Left colon (tissue), 2 donors: ENCODE results near the gene ZNF454. TPM values are rescaled to one million over a fixed set of nuclear protein-coding genes. Genes with fewer than 3 reads are reported as not detected.

Experiments used
- ATAC-seq: fragments of 200-7000 bp; cut with Tn5 transposase; one replicate; pipeline ENCODE4 v1.9.1; 2020; ENCODE audit warnings: mild to moderate bottlenecking, moderate library complexity
- DNase-seq, 2 donors: peaks; one replicate each; pipeline ENCODE4 v3.0.0-alpha.2; 2020
- intact Hi-C, 2 donors: fragments of 100-400 bp; cut with DNase I in 1 of 2; cut with micrococcal nuclease in 1 of 2; formaldehyde crosslinking; loops; one replicate each; pipeline versions ENCODE4 v1.11.2 to v1.14.0; 2022; cut with DNase I, micrococcal nuclease
- total RNA-seq, 2 donors: library from RNA; stranded (reverse); fragmentation: NEBNext Ultra II Directional; extraction: Animal tissue kit (Norgen Biotek cat#: 25700); gene quantifications; one replicate each; pipeline ENCODE4 v1.2.1, GENCODE V29; 2021
- donor health status: DM: no; HTN: no; CAD: no.
- donor health status: DM: yes; HTN: yes; CAD: no.

The ZNF454 gene
- total RNA-seq, 2 donors from 2014 or later = 0.70 to 1.3 TPM

- DNase-seq (no peak), ATAC-seq (no peak)
- intact Hi-C loops = no loop called here
These were observed 50.5 kb downstream of the ZNF454 start for GRCh38 chr5:178991190-178992145.

- ATAC-seq (no peak), DNase-seq (no peak)
- intact Hi-C loops = no loop called here
These were observed 51.4 kb downstream of the ZNF454 start for GRCh38 chr5:178992291-178992895.

GRCh38 chr5:178993236-178993765, 52.3 kb downstream of the ZNF454 start:
- ATAC-seq = no peak
- DNase-seq = no peak
- intact Hi-C loops = no loop called here

- no peak for ATAC-seq
- intact Hi-C loops = no loop called here
These were observed 53.1 kb downstream of the ZNF454 start for GRCh38 chr5:178993955-178994579.

GRCh38 chr5:178994580-178995340, 53.8 kb downstream of the ZNF454 start, which contains the start of gene GRM6:
Gene GRM6, minus strand, starts transcription at chr5:178995320. Its CDS starts 376 bp downstream, at chr5:178994944.
- ATAC-seq = no peak
- DNase-seq = no peak
- intact Hi-C loops = no loop called here

More at GRCh38 chr5:178993955-178994579, 53.1 kb downstream of the ZNF454 start:
- no peak for DNase-seq

- intact Hi-C loops = no loop called here
- ATAC-seq (no peak), DNase-seq (no peak)
These were observed 54.3 kb downstream of the ZNF454 start for GRCh38 chr5:178995341-178995690.

GRCh38 chr5:178996156-178996555, 55.2 kb downstream of the ZNF454 start:
- no peak for DNase-seq

GRCh38 chr5:178997191-178997590, 56.2 kb downstream of the ZNF454 start:
- no peak for ATAC-seq
- intact Hi-C loops = no loop called here

More at GRCh38 chr5:178996156-178996555, 55.2 kb downstream of the ZNF454 start:
- no peak for ATAC-seq
- intact Hi-C loops = no loop called here

GRCh38 chr5:178998441-178998840, 57.4 kb downstream of the ZNF454 start:
- intact Hi-C loops = no loop called here
- ATAC-seq (no peak), DNase-seq (no peak)

More at GRCh38 chr5:178997191-178997590, 56.2 kb downstream of the ZNF454 start:
- no peak for DNase-seq

GRCh38 chr5:179006564-179006963, 65.6 kb downstream of the ZNF454 start:
- DNase-seq (no peak), ATAC-seq (no peak)
- intact Hi-C loops = no loop called here

GRCh38 chr5:179008667-179009066, 67.7 kb downstream of the ZNF454 start:
- ATAC-seq (no peak), DNase-seq (no peak)
- intact Hi-C loops = no loop called here

Other genes starting within 250 kb of the ZNF454 start
- gene ZNF354A, start 210.5 kb upstream of the ZNF454 start, total RNA-seq = 1 to 10 TPM; 8.3 to 9.7 TPM
- 10 to 100 TPM in 1 of 2 donors, 1 to 10 TPM in 1; 9.8 to 10.4 TPM for gene ZNF354B, start 81.2 kb upstream of the ZNF454 start, total RNA-seq
- gene ZFP2, start 45.3 kb upstream of the ZNF454 start, total RNA-seq = 1 to 10 TPM in 1 of 2 donors, under 1 TPM in 1; 0.95 to 1.1 TPM
- not detected for gene GRM6, start 54.1 kb downstream of the ZNF454 start, total RNA-seq
- gene ZNF879, start 82.6 kb downstream of the ZNF454 start, total RNA-seq = 1 to 10 TPM; 2.7 to 4.3 TPM
- gene ZNF354C, start 119.2 kb downstream of the ZNF454 start, total RNA-seq = 1 to 10 TPM; 1.1 to 1.7 TPM